ENCODE measurements around the gene RXRA.

Gene RXRA

GRCh38 chr9:134313470-134313869 is 12.8 kb upstream of the RXRA start:
- no peak for DNase-seq

DNA sequence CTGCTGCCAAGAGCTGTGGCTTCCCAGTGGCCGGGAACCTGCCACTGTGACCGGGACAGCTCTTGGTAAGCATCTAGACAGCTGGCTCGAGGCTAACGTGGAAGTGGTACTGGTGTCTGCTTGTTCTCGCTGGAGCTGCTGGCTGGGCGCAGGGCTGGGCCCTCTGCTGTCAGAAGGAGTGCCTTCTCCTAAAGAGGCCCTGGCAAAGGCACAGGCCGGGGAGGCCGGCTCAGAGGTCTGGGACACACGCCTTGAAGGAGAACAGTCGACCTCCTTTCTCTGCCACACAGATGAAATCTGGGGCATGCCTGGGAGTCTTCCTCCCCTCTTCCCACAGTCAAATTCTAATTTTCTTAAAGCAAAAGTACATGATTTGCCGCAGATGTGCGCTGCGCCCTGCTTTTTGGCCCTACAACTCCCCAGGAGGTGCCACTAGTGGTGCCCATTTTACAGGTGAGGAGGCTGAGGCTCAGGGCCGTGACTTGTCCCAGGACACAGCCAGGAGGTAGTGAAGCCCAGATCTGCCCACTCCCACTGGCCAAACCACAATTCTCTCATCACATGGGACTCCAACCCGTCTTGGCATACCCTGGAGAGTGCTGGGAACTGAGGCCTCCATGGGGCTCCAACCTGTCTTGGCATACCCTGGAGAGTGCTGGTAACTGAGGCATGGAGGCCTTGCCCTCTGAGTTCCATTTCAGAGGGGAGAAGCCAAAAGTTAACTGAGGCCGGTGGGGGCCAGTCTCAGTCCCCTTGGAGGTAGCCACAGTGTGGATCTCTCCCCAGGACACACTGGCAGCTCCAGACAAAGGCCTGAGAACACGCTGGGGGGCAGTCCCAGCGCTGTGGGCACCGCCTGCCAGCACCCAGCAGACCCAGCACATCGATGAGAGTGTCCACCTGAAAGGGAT is 12.0 kb upstream of the RXRA start:
- no peak for DNase-seq

- no peak for DNase-seq
Measured at GRCh38 chr9:134314950-134315715, 11.1 kb upstream of the RXRA start.

GRCh38 chr9:134315716-134316448 is 10.4 kb upstream of the RXRA start:
- DNase-seq: no peak

GRCh38 chr9:134316449-134317160 is 9.7 kb upstream of the RXRA start:
- DNase-seq: no peak

GRCh38 chr9:134317400-134317789 is 8.9 kb upstream of the RXRA start:
- no peak for DNase-seq

- DNase-seq: no peak
Measured at GRCh38 chr9:134317790-134318414, 8.4 kb upstream of the RXRA start.

DNA sequence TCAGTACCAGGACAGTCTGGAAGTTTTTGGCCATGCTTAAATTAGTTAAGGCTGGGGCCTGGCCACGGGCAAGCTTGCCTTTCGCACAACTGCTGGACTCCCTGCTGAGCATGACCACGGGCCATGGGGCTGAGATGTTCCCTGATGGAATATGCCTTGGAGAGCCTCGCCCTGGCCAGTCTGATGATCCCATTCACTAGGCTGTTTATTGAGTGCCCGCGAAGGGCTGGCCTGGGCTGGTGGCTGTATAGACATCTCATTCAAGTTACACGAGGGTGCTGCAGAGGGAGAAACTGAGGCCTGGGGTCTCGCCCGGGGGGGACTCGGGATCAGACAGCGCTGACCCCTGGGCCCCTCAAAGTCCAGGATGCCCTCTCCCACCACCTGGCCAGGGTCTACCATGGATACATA is 7.8 kb upstream of the RXRA start:
- DNase-seq: no peak

DNA sequence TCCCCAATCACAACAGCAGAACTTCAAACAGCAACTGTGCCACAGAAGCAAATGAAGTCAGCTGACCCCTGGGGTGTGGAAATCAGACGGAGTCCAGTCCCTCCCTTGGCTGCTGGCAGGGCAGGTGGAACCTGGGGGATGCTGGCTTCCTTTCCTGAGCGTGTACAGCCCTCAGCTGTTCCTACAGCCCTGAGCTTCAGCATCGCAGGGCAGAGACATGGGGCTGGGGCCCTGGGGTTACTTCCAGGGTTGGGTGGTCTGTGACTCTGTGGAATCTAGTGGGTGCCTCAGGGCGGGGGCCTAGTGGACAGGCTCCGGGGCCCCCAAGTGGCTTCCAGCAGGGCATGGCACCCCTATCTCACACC is 7.3 kb upstream of the RXRA start:
- no peak for DNase-seq

GRCh38 chr9:134319306-134320125 is 6.7 kb upstream of the RXRA start:
- no peak for DNase-seq

GRCh38 chr9:134320126-134320867 is 6.0 kb upstream of the RXRA start:
- no peak for DNase-seq

- no peak for DNase-seq
Measured at GRCh38 chr9:134320868-134321471, 5.3 kb upstream of the RXRA start.

DNA sequence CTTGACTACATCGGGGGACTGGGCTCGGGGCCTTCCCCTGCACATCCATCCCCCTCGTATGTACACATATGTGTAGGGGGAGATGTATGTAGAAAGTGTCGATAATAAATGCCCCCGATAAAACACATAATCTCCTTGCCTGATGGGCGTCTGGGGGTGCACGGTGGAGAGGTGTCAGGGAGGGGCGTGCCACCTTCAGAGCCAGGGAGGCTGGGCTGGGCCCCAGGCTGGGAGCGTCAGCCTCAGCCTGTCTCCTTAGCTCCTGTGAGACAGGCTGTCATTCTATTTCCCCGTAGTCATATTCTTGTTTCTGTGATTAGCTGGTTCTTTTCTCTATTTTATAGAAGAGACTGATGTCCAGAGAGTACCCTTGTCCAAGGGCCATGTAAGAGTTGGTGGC is 4.7 kb upstream of the RXRA start:
- no peak for DNase-seq

DNA sequence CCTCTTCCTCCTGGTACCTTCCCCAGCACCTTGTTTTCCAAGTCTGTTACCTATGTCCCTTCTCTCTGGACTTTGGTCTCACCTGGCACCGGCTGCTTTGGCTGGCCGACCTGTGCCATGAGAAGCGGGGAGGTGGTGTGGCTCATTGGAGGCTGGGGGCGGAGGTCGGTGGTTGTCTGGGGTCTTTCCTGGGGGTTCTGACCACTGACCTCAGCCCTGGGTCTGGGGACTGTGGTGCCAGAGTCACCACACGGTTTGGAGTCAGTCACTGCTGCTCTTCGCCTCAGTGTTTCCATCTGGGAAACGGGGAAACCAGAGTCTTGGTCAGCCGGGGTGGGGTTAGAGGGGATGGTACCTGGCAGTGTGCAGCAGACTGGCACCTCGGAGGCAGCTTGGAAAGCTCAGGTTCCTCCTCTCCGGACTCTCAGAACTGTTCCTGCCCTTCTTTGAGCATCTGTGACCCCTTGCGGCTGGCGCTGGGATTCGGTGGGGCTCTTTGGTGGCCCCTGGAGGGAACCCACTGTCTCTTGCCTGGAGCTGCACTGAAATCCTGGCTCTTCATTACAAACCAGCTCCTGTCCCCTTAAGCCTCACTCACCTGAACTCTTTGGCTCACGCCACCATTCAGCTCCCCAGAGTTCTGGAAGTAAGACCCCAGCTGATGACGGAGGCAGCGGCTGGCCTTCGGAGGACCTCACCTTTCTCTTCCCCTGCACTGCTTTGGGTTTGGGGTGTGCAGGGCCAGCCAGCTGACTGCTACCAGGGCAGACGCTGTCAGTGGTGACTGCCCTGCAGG is 4.1 kb upstream of the RXRA start:
- DNase-seq: no peak

GRCh38 chr9:134322781-134323241 is 3.4 kb upstream of the RXRA start:
- no peak for DNase-seq

DNA sequence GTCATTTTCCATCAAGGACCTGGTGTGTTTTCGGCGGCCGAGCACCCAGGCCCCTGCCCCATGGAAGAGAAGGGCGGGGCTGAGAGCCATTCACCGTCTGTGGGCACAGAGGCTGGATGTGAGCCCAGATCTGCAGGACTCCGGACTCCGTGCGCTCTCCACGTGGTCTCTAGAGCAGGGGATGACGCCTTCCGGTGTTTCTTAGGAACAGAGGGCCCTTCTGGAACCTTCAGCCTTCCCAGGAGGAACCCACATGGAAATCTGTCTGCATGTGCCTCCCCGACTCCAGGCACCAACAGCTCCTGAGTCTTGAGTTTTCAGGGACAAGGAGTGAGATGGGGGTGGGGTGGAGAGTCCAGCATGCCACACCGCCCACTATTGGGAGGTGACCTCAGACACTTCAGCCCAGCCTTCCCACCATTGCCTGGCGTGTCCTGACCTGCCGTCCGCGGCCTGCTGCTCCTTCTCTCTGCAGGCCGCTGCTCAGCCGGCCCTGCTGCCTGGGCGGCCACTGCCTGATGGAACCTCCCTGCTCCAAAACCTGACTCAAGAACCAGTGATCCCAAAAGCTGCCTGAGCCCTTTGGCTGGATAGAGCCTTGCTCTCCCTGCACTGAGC is 2.4 kb upstream of the RXRA start:
- DNase-seq: no peak

DNA sequence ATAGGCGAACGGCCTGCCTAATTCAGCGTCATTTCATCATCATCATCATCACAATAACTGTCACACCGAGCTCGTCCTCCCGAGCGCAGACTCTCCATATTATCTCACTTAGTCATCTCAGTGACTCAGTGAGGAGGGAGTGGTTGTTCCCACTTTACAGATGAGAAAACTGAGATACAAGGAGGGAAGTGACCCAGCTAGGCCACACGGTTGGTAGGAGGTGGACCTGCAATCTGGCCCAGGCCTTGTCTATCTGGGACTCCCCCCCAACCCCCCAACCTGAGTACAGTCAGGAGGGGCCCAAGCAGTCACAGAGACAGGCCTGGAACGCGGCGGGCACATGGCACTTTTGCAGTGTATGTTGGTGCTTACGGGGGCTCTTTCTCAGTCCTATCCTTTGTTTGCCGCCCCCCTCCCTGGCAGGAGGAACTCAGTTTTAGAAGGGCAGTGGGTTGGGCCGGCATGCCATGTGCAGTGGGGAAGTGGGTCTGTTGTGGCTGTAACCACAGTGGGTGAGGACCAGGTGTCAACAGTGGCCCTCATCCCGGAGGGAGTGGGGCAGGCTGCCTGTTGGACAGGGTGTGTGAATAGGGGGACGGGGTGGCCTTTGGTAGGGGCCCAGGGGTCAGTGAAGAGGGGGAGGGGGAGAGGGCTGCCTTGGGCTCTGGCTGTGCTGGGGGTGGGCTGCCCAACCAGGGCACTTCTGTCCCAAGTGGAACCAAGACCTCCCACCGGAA is 1.7 kb upstream of the RXRA start:
- peak; percentile 73 for DNase-seq

All from suppressor macrophage treated with lipopolysaccharide for 4 hours (primary cell).